Erythroblast (primary cell): ENCODE measurements around the gene AS3MT.

Experiments
- GATA1 ChIP-seq: IDR thresholded peaks from 2 replicates; pipeline ENCODE4 v1.6.1; 2011; ENCODE audit warnings: low read depth, mild to moderate bottlenecking, control low read depth, low read length, moderate library complexity
- POLR2A ChIP-seq: IDR thresholded peaks from 2 replicates; pipeline ENCODE4 v1.6.1; 2011; ENCODE audit warnings: mild to moderate bottlenecking, low read length

DNA sequence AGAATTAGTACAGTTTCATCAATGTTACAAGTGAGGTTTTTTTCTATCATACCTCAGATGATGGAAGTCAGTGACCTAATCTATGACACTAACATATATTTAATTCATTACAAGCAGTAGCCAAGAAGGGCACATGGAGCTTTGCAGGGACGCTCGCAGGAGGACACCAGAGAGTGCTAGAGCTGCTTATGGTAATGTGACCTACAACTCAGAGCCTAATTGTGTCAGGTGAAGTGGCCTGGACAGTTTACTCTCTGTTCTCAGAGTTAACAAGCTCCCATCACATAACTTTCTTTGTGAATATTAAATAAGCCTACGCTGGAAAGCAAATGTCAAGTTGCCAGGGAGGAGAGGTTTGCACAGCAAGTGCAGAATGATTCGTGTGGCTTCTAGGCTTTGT is 37.2 kb downstream of the AS3MT start:
- no peak for TF ChIP-seq POLR2A
- no peak for TF ChIP-seq GATA1
